Ishikawa (cell line): ENCODE measurements around the gene CTNNA3.

ENCODE experiments used
- CEBPB ChIP-seq: IDR thresholded peaks from 2 replicates; pipeline ENCODE4 v1.6.1; 2012
- EGR1 ChIP-seq: IDR thresholded peaks from 2 replicates; pipeline ENCODE4 v1.6.1; 2012
- EP300 ChIP-seq: IDR thresholded peaks from 2 replicates; pipeline ENCODE4 v1.6.1; 2012; ENCODE audit warnings: borderline replicate concordance
- FOXM1 ChIP-seq: IDR thresholded peaks from 2 replicates; pipeline ENCODE4 v1.6.1; 2012; ENCODE audit warnings: low read depth, borderline replicate concordance
- NFIC ChIP-seq: IDR thresholded peaks from 2 replicates; pipeline ENCODE4 v1.6.1; 2012
- RAD21 ChIP-seq: IDR thresholded peaks from 2 replicates; pipeline ENCODE4 v1.6.1; 2012; ENCODE audit warnings: low read depth
- TAF1 ChIP-seq: IDR thresholded peaks from 2 replicates; pipeline ENCODE4 v1.6.1; 2012; ENCODE audit warnings: low read depth, mild to moderate bottlenecking
- TCF12 ChIP-seq: IDR thresholded peaks from 2 replicates; pipeline ENCODE4 v1.6.1; 2012; ENCODE audit warnings: low read depth
- TEAD4 ChIP-seq: IDR thresholded peaks from 2 replicates; pipeline ENCODE4 v1.6.1; 2012
- USF1 ChIP-seq: IDR thresholded peaks from 2 replicates; pipeline ENCODE4 v1.6.1; 2012
- ZBTB7A ChIP-seq: IDR thresholded peaks from 2 replicates; pipeline ENCODE4 v1.6.1; 2012; ENCODE audit warnings: low read depth
- TF ChIP-seq, protein P1 (sequence below): IDR thresholded peaks from 2 replicates; pipeline ENCODE4 v1.6.1; 2012; ENCODE audit warnings: low read depth, mild to moderate bottlenecking
- TF ChIP-seq, protein P2 (sequence below): IDR thresholded peaks from 2 replicates; pipeline ENCODE4 v1.6.1; 2012

DNA sequence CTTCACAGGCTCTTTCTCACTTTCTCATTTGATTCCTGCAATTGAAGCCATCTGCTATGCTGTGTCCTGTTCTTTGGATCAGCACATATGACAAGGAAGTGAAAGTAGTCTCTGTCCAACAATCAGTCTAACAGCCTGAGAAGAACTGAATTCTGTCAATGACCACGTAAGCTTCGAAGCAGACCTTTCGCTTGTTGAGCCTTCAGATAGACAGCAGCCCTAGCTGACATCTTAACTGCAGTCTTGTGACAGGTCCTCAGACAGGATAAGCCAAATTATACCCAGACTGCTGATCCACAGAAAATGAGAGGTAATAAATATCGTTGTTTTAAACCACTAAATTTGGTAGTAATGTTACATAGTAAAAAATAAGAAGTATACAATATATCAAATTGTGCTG lies 1461.1 kb downstream of the CTNNA3 start:
- TF ChIP-seq NFIC (no peak), EGR1 (no peak), RAD21 (no peak), TAF1 (no peak), EP300 (no peak), USF1 (no peak), TCF12 (no peak), TEAD4 (no peak), ZBTB7A (no peak), CEBPB (no peak), FOXM1 (no peak)
- TF ChIP-seq, protein P1, sequence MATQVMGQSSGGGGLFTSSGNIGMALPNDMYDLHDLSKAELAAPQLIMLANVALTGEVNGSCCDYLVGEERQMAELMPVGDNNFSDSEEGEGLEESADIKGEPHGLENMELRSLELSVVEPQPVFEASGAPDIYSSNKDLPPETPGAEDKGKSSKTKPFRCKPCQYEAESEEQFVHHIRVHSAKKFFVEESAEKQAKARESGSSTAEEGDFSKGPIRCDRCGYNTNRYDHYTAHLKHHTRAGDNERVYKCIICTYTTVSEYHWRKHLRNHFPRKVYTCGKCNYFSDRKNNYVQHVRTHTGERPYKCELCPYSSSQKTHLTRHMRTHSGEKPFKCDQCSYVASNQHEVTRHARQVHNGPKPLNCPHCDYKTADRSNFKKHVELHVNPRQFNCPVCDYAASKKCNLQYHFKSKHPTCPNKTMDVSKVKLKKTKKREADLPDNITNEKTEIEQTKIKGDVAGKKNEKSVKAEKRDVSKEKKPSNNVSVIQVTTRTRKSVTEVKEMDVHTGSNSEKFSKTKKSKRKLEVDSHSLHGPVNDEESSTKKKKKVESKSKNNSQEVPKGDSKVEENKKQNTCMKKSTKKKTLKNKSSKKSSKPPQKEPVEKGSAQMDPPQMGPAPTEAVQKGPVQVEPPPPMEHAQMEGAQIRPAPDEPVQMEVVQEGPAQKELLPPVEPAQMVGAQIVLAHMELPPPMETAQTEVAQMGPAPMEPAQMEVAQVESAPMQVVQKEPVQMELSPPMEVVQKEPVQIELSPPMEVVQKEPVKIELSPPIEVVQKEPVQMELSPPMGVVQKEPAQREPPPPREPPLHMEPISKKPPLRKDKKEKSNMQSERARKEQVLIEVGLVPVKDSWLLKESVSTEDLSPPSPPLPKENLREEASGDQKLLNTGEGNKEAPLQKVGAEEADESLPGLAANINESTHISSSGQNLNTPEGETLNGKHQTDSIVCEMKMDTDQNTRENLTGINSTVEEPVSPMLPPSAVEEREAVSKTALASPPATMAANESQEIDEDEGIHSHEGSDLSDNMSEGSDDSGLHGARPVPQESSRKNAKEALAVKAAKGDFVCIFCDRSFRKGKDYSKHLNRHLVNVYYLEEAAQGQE, result no peak
- TF ChIP-seq, protein P2, sequence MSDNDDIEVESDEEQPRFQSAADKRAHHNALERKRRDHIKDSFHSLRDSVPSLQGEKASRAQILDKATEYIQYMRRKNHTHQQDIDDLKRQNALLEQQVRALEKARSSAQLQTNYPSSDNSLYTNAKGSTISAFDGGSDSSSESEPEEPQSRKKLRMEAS, result no peak
